ENCODE results near the gene COMMD9.

COMMD9 gene

DNA sequence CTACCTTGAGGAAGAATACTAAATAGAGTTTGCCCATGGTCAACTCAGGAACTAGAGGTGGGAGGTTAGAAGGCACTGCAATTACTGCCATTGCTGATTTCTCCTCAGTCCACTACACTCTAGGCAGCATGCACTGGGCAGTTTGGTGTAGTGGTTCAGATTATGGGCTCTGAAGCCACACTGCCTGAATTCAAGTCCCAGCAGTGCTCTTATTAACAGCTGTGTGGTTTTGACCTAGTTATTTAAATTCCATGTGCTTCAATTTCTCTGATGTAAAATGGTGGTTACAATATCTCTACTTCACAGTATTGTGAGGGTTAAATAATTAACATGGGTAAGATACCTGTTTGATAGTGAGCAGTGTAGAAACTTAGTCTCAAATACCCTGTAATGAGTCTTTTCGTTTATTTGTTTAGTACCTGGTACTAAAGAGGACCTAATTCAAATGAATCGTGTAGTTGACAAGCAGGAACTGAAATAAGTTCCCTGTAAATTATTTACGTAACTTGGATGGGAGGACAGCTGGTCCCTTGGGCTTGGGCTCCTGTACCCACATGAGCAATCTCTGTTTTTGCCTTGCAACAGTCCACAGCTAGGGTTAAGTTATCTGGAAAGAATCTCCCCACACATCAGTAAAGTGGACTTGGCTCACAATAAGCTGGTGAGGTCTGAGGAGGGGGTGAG is 24.7 kb upstream of the COMMD9 start (continued):
- TF ChIP-seq PRDM6 (tag by site-specific recombination; IDR thresholded peaks at IDR 0.05) (no peak), TCF7L2 (IDR thresholded peaks at IDR 0.05; ENCODE audit: borderline replicate concordance, low read depth, low read length) (no peak), ZNF112 (tag by site-specific recombination; IDR thresholded peaks at IDR 0.05) (no peak), ZNF664 (tag by site-specific recombination; IDR thresholded peaks at IDR 0.05) (no peak), ZNF423 (tag by site-specific recombination; IDR thresholded peaks at IDR 0.05) (no peak), ZNF280C (tag by site-specific recombination; IDR thresholded peaks at IDR 0.05) (no peak)

DNA sequence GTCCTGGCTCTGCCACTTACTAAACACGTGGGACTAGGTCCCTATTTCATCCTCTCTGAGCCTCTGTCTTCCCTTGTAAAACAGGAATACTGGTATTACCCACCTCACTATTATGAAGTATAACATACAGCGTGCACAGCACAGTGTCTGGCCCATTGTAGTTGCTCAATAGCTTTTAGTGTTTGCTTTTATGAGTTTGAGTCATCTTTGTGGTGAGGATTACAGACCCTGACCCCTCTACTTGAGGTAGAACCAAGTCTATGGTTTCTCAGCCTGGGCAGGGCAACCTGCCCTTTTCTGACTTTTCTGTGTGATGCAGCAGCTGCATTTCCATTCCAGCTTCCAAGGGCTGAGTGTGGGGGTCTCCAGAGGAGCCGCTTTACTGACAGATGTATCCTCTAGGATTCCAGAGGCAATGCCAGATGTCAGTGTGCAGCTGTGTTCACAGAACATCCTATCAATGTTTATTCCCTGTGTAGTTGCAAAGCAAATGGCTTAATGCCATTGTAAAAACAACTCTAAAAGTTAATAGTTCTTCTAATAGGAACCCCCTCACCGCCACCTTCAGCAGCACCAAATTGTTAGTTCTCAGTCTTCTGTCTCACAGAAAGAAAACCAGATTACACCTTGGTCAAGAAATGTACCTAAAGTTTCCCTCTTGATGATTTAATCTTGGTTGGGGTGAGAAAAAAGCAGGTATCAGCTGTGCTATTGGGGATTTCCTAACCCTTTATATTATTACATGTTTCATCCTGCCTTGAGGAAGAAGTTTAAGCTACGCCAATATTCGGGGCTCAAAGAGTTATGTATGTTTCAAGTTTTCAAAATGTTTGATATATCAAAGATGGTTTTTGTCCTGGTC is 23.6 kb upstream of the COMMD9 start:
- H3K4me1 ChIP-seq (ENCODE audit: control insufficient read depth, insufficient read depth, low read length) = no peaks in the 10 kb centered on the region
- H3K36me3 ChIP-seq (ENCODE audit: control insufficient read depth in 2 of 2, insufficient read depth in 1 of 2, low read length in 2 of 2) = no peaks in the 10 kb centered on the region
- TF ChIP-seq, protein P1, sequence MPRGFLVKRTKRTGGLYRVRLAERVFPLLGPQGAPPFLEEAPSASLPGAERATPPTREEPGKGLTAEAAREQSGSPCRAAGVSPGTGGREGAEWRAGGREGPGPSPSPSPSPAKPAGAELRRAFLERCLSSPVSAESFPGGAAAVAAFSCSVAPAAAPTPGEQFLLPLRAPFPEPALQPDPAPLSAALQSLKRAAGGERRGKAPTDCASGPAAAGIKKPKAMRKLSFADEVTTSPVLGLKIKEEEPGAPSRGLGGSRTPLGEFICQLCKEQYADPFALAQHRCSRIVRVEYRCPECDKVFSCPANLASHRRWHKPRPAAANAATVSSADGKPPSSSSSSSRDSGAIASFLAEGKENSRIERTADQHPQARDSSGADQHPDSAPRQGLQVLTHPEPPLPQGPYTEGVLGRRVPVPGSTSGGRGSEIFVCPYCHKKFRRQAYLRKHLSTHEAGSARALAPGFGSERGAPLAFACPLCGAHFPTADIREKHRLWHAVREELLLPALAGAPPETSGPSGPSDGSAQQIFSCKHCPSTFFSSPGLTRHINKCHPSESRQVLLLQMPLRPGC (tag by site-specific recombination; IDR thresholded peaks at IDR 0.05) = no peak
- TF ChIP-seq ZNF140 (tag by site-specific recombination; IDR thresholded peaks at IDR 0.05) = no peak
- TF ChIP-seq REPIN1 (tag by site-specific recombination; IDR thresholded peaks at IDR 0.05; ENCODE audit: low read depth) = no peak
- no peak for TF ChIP-seq ZNF23 (tag by site-specific recombination; IDR thresholded peaks at IDR 0.05; ENCODE audit: borderline replicate concordance)
- TF ChIP-seq ZNF292 (tag by site-specific recombination; IDR thresholded peaks at IDR 0.05; ENCODE audit: borderline replicate concordance, low read depth) = no peak
- TF ChIP-seq ZBTB7A (tag by site-specific recombination; IDR thresholded peaks at IDR 0.05; ENCODE audit: low read depth) = no peak
- TF ChIP-seq ZNF747 (tag by site-specific recombination; IDR thresholded peaks at IDR 0.05) = no peak
- no peak for TF ChIP-seq ZNF561 (tag by site-specific recombination; IDR thresholded peaks at IDR 0.05; ENCODE audit: borderline replicate concordance)
- TF ChIP-seq ZNF596 (tag by site-specific recombination; IDR thresholded peaks at IDR 0.05) = no peak
- TF ChIP-seq ZFP37 (tag by site-specific recombination; IDR thresholded peaks at IDR 0.05) = no peak
- TF ChIP-seq ZNF311 (tag by site-specific recombination; IDR thresholded peaks at IDR 0.05; ENCODE audit: borderline replicate concordance) = no peak
- no peak for TF ChIP-seq ZNF138 (tag by site-specific recombination; IDR thresholded peaks at IDR 0.05; ENCODE audit: borderline replicate concordance)
- TF ChIP-seq KLF10 (tag by site-specific recombination; IDR thresholded peaks at IDR 0.05) = no peak
- ChIA-PET CTCF (interaction anchor here (0.8 kb wide), 1 partner anchor 252 kb away, joined by 5 read pairs; no protein-coding TSS in a partner anchor), POLR2A (no interaction called here)
- H3K27ac ChIP-seq (ENCODE audit: extremely low read depth, low read depth, low read length) = no peak overlapping the region
- no peak overlapping the region for H3K4me3 ChIP-seq (ENCODE audit: low read depth, low read length)
- no peaks in the 10 kb centered on the region for H3K9me3 ChIP-seq (ENCODE audit: control insufficient read depth, insufficient read depth, low read depth, low read length)
